PFSK-1 (cell line): ENCODE measurements around the gene NMRAL1.

Source experiments
- POLR2AphosphoS5 ChIP-seq: IDR thresholded peaks from 2 replicates; pipeline ENCODE4 v1.6.1; 2012; ENCODE audit warnings: low read depth, mild to moderate bottlenecking, control low read depth, low read length, moderate library complexity
- REST ChIP-seq, 2 experiments: IDR thresholded peaks; 2 replicates each; pipeline versions ENCODE4 v1.6.1 to v1.8.0; 2011 to 2012; ENCODE audit warnings: low read depth in 2 of 2, low read length in 2 of 2, control low read depth in 1 of 2, inconsistent platforms in 1 of 2, mild to moderate bottlenecking in 1 of 2, moderate library complexity in 1 of 2; ENCODE audit not compliant: insufficient read depth in 1 of 2

- no peak for TF ChIP-seq POLR2AphosphoS5
- no peak for TF ChIP-seq REST (IDR thresholded peaks at IDR 0.05; ENCODE audit: insufficient read depth in 1 of 2, low read depth in 2 of 2, low read length in 2 of 2)
These were observed 40.2 kb upstream of the NMRAL1 start for GRCh38 chr16:4514606-4515005.
